HG02938 (cell line): Measurements from ENCODE around the gene PSD2.

Experiments
- ATAC-seq: cut with Tn5 transposase; IDR thresholded peaks from one replicate; pipeline ENCODE4 v1.9.1; 2021; ENCODE audit warnings: mild to moderate bottlenecking, moderate library complexity; ENCODE audit not compliant: unreplicated experiment

Gene PSD2

GRCh38 chr5:139835656-139836055 is 40.0 kb downstream of the PSD2 start:
- no peak for ATAC-seq

- no peak for ATAC-seq
Observed at GRCh38 chr5:139836469-139837208, 41.0 kb downstream of the PSD2 start.

DNA sequence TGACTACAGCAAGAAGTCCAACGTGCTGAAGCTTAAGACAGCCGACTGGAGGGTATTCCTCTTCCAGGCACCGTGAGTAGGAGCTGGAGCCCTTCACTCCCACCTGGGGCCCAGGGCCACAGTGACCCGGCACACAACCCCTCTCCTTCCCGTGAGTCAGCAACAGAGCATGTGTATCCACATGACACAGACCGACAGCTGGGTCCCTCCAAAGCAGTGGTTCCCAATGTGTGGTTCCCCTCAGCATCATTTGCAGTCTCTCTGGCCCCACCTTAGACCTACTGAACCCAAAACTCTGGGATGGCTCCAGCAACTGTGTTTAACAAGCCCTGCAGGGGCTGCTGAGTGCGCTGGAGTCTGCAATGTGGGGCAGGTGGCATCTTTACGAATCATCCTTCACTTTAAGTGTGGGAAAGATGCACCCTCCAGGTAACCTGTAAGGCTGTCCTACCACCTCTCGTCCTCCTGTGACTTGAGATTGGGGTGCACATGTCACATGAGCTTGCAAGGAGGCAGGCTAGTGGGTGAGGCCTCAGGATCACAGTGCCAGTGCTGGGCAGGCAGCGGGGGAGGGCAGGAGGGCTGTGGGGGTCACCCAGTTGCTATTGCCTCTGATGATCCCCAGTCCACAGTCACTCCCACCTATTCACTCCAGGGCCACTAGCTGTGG is 42.2 kb downstream of the PSD2 start:
- ATAC-seq: no peak

DNA sequence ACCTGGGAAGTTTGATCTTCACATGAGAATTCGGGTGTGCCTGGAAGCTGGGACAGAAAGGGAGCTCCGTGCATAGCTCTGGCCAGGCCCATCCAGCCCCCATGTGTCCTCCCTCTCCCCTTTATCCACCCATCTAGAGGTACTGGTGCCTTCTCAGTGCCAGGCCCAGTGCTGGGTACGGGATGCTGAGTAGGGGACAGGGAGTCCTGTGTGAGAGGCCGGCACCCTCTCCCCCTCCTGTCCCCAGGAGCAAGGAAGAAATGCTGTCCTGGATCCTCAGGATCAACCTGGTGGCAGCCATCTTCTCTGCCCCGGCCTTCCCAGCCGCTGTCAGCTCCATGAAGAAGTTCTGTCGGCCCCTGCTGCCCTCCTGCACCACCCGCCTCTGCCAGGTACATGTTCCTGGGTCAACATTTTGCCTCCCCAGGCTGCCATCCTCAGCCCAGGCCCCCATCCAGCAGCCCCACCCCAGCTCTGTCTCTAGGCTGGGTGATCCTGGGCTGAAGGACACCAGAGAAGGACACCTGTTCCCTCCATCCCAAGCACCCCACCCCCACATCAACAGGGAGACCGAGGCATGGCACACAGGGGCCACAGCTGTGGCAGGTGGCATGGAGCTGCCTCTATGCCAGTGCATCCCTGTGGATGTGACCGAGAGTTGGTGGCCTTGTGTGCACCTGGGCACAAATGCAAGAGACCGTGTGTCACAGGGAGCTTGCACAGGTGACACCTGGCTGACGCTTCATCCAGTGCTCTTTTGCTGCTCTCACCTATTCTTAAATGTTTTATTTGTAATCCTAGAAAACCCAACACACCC is 43.0 kb downstream of the PSD2 start:
- ATAC-seq: no peak

- ATAC-seq: no peak
Observed at GRCh38 chr5:139839232-139839815, 43.7 kb downstream of the PSD2 start.

DNA sequence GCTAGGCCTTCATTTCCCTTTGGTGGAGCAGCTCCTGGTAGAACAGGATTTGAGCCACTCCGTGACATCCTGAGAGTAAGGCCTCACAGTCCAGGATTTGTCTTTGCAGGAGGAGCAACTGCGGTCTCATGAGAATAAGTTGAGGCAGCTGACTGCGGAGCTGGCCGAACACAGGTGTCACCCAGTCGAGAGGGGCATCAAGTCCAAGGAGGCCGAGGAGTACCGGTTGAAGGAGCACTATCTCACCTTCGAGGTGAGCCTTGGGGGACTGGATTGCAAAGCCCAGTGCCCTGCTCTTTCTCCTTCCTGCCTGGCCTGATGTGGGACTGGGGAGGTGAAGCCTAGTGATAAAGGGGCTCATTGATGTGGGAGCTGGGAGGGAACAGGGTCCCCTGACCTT is 44.3 kb downstream of the PSD2 start:
- ATAC-seq: no peak

DNA sequence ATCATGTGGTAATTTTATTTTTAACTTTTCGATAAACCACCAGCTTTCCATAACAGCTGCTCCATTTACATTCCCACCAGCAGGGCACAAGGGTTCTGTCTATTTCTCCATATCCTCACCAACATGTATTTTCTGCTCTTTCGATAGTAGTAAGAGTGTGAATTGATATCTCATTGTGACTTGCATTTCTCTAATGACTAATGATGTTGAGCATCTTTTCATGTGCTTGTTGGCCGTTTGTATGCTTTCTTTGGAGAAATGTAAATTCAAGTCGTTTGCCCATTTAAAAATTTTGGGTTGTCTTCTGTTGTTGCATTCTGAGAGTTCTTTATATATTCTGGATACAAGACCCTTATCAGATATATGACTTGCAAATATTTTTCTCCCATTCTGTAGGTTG is 45.9 kb downstream of the PSD2 start:
- no peak for ATAC-seq

- no peak for ATAC-seq
Observed at GRCh38 chr5:139842321-139842720, 46.7 kb downstream of the PSD2 start.

- no peak for ATAC-seq
Observed at GRCh38 chr5:139843991-139844390, 48.4 kb downstream of the PSD2 start.

- peak; percentile 49 for ATAC-seq
Observed at GRCh38 chr5:139844472-139845145, 49.0 kb downstream of the PSD2 start.

DNA sequence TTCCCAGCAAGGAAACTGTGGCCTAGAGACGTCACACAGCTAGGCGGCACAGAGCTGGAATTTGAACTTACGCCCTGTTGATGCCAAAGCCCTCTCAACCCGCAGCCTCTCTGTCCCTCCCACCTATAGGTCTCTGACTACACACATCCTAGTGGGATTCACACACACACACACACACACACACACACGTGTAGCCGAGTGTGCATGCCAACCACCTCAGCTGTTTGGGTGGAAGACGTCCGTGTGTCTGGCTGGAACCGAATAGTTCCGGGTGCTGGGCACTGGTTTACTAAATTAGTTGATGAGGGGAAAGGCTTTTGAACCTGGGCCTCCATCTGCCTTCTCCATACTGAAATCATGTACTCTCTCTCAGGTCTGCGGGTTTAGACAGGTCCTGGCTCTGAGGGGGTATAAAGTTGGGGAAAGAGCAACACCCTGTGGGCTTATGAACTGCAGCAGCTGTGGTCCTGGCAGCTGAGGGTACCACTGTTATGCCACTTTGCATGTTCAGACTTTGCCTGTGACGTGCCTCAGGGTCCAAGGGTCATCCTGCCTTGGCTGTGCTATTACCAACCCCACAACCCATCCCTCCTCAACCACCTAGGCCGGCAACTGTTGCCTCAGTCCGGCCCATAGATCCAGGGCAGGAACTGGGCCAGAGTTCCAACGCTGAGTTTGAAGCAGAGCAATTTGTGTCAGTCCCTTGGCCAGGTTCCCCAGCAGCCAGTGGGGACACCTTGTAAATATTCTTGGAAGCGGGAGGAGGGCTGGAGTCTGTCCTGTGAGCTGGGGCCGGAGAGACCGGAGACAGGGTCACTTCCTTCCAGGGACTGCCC is 50.5 kb downstream of the PSD2 start:
- no peak for ATAC-seq

- ATAC-seq: no peak
Observed at GRCh38 chr5:139847091-139847490, 51.5 kb downstream of the PSD2 start.

DNA sequence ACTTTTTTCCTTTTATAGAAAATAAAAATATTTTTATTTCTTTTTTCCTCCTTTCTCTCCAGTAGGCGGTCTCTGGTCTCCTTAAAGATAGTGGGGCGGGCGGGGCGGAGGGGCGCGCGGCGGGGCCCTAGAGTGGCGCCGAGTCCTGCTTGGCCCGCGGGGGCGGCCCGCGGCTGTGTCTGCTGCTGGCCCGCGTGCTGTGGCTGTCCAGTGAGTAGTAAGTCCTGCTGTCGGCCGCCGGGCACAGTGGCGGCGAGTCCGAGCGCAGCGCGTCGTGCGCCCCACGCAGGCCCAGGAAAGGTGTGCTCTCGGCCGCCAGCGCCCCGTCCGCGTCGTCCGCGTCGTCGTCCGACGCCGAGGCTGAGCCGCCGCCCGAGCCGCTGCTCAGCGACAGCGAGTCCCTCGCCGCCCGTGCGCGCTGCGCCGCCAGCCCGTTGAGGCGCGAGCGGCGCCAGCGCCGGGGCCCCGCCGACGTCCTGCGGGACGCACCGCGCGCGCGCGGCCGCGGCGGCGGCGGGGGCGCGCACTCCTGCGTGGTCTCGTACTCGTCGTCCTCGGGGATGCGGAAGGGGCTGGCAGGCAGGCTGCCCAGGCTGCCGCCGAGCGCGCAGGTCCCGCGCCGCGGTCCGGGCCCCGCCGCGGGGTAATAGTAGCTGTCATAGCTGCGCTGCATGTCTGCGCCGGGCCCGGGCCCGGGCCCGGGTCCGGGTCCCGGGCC is 52.3 kb downstream of the PSD2 start:
- ATAC-seq: no peak

- no peak for ATAC-seq
Observed at GRCh38 chr5:139848508-139849100, 53.0 kb downstream of the PSD2 start.

GRCh38 chr5:139849501-139849900 is 53.9 kb downstream of the PSD2 start:
- ATAC-seq: no peak

- ATAC-seq: no peak
Observed at GRCh38 chr5:139849942-139850341, 54.3 kb downstream of the PSD2 start.

DNA sequence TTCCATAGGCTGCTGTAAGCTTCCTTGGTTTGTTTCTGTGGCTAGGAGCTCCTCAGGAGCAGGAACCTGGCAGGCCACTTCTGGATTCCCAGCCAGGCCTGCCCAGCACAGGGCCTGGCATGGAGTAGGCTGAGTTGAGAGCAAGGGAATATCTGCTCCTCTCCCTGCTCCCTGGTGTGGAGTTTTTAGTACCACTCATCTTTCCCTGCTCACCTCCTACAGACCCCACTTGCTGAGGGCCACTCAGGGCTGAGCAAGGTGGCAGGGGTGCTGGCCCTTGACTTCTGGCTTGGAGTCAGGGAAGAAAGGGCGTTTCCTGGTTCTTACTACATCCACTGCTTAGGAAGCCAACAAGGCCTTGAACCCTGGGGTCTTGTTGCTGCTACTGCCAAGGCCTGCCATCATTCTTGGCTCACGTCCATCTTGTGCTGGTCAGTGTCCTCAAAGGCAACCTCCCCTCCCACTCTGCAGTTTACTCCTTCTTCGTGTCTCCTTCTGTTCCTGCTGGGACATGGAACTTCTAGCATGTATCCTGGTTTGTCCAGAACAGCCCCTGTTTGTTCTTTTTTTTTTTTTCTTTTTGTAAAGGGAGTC is 54.9 kb downstream of the PSD2 start:
- ATAC-seq: no peak

DNA sequence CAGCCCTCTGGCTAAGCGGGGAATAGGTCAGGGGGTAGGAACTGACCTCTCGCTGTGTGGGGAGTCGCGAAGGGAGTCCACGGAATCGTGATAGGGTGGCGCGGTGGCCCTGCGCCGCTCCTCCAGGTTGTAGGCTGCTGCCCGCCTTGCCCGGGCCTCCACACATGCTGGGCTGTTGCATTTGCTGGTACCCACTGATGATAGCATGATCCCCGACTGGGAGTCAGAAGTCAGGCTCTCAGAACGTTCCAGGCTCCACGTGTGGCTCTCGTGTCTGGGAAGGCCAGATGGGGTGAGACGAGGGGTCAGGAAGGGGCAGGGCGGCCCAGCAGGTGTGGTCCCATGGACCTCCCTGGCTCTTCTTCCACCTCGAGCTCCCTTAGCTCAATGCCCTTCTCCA is 56.0 kb downstream of the PSD2 start:
- ATAC-seq: no peak

GRCh38 chr5:139852696-139853095 is 57.1 kb downstream of the PSD2 start:
- no peak for ATAC-seq
